HG03469 (cell line): Measurements from ENCODE around the gene GPR39.

ENCODE experiments used
- ATAC-seq: cut with Tn5 transposase; IDR thresholded peaks from one replicate; pipeline ENCODE4 v1.9.1; 2021; ENCODE audit warnings: mild to moderate bottlenecking, moderate library complexity, moderate number of reproducible peaks; ENCODE audit not compliant: unreplicated experiment

GPR39 gene

DNA sequence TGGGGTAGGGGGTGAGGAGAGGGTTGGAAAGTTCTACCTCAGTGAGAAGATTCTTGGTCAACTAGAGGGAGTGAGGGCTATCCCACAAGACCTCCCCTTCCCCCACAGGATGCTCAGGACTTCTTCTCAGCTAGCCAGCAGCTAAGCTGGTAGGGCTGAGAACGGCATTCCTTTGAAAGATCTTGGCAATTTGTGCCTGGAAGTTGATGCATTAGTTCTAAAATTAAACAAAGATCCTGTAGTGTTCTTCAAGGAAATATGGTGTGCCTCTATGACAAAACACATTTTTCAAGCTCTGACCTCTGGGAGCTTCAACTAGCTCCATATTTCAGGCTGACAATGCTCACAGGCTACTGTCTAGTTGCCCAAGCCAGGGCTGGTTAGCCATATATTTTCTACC lies 251.1 kb downstream of the GPR39 start:
- ATAC-seq, result no peak

DNA sequence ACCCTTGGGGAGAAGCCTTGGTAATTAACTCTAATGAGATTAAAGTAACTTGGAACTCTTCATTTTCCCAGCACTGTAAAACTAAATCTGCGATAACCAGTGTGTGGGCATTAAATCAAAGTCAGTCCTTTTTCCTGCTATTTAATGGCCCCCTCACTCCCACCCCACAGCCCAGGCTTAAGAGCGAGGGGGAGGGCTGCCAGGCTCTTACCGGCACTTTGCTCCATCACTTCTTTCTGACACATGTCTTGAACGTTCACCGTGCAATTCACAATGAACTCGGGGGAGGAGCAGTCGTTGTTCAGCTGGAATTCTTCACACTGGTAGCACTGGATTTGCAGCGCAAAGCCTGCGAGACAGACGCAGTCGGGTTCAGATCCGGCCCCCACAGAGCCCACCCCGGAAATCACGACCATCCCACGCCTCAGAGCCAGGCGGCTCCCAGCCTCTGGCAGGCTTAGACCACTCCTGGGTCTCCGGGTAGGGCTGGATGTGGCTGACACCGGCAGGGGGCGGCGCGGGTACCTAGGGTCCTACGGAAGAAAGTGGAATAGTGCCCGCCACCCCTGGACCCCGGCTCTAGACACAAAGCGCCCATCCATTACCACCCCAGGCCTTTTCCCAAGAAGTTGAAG lies 251.7 kb downstream of the GPR39 start:
- no peak for ATAC-seq

DNA sequence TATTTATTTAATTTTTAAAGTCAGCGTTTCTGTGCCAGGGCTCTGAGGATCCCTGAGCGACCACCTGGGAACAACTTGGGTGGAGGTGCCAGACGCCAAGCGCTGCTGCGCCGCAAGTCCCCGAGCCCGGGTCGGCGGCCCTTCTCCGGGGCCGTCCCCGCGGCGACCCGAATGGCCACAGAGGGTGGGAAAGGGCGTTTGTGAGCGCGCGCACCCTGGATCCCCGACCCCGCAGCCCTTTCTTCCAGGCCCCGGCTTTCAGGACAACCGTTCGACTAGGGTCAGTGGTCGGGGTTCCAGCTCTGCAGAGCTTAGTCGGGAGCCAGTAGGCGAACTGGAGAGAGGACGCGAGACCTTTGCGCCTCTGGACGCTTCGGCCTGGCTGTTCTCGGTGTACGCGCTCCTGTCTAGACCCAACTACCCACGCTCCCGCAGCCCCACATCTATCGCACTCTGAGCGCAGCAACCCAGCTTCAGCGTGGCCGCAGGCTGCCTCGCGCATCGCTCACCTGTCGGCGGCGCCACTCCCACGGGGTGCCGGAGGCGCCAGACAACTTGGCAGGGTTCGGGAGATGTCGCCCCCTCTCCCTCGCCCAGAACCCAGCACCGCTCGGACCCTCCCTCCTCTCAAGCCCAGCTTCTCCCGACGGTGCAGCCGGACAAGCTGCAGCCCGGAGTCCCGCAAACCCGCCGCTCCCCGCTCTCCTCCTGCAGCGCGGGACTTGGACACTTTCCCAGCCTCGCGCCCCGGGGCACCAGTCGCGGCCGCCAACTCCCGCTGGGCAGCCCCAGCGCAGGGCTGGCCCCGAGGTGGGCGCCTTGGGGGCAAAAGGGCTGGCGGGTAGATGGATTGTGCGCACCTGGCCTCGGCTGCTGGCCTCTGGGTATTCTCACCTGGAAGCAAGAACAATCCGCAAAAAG lies 252.6 kb downstream of the GPR39 start:
- ATAC-seq, result no peak

DNA sequence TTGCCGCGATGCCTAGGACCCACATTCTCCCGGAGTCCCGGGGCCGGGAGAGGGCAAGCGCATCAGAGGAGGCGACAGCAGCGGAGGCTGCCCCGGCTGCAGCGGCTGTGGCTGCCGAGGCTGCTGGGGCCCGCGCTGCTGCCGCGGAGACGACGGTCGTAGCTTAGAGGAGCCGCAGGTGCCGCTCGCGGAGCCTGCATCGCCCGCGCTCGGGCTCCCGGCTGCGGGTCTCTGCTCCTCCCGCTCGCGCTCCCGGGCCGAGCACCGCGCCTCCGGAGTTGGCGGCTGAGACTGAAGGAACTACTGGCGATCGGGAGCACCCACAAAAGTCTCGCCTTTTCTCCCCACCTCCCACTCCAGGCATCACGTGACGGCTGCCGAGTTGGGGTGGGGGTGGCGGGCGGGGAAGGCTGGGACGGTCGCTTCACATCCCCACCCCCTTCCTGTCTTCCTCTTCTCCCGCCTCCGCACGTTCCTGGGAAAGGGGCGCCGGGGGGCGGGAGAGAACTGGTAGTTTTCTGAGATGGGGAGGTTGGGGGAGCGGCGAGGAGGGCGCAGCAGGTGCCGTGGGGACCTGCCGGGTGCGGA lies 253.4 kb downstream of the GPR39 start, which contains the start of gene LYPD1:
LYPD1 (minus strand) TSS at position 298 of the 588 bp plus-strand sequence; CDS start at position 25, 273 bp downstream.
- no peak for ATAC-seq

DNA sequence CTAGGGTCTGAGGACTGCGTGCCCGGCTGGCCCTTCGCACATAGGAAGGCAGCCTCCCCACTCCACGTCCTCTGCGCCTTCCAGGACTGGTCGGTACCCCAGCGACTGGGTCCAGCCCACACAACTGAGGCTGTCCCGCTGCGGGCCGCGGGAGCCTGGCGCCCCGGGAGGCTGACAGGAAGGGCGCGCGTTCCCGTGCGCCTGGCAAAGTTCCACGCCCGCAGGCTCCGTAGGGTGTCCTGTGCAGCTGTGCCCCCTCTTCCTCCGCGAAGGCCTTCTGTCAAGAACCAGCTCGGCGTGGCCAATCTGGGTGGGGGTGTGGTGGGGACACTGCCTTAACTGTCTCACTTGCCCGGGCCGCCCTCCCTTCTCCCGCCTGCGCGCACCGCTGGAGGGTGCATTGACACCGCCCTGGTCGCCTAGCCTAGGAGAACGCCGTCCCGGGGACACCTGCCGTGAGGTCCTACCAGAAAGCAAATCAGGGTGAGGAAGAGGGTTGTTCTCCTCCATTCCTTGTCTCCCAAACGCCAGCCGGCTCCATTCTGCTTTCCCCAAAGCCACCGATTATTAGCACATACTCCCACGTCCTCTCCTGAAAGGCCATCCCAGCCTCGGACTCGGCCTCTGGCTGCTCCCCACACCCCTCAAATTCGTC lies 254.0 kb downstream of the GPR39 start:
- no peak for ATAC-seq

DNA sequence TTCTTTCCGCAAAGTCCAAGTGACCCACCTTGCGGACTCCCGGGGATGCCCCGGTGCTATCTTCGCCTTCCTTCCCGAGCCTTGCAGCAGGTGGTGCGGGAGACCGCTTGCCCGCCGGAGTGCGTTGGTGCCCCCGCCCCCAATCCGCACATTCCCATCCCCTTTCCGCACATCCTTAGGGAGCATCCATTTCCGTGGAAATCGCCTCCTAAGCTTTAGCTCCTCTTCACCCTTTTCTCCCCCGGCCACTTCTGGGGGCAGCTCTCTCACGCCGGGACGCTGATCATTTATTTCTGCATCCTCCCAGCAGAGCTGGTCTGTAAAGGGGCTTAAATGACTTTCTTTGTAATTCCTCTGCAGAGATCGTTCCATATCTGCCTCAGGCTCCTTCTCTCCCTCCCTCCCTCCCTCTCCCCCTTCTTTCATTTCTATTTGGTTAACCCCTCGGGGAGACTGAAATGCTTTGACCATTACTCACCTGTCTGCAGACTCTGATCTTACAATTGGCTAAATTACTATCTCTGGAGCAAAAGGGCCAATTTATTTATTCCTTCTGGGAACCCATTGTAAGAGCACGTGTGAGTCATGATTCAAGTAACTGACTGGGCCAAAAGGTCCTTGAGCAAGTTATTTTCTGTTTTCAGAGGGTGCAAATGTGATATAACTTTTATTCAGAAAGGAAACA lies 254.7 kb downstream of the GPR39 start:
- ATAC-seq, result no peak

DNA sequence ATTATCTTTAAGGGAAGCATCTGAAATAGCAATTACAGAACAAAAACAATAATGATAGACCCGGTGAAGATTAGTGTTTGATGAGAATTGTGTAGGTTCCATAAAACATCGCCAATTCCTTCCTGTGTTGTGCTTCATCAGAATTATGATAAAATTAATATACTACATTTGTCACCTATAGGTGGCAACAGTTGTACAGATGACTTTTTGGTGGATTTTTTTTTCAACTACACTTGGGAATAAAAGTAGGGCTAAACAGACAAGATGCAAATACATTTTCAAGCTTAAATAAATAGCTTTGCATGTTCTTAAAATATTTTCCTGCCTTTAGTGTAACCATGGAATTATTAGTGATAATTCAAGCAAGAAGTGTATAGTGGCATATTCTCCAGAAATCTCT lies 260.4 kb downstream of the GPR39 start:
- ATAC-seq, result no peak

DNA sequence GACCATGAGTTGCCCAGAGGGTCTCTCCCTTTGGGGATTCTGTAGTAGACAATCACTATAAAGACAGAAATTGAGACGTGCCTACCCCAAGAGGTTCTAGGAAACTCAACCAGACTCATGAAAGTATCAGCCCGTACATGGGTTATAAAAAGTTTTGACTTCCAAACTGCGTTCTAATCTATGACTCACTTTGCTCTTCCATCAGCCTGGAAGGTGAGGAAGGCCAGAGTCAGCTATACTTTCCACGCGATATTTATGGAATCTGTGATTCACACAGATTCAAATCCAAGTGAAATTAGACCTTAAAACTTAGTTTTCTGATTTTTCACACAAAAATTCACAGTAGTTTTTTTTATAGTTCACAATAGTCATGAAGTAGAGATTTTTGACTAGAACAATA lies 261.1 kb downstream of the GPR39 start:
- no peak for ATAC-seq

DNA sequence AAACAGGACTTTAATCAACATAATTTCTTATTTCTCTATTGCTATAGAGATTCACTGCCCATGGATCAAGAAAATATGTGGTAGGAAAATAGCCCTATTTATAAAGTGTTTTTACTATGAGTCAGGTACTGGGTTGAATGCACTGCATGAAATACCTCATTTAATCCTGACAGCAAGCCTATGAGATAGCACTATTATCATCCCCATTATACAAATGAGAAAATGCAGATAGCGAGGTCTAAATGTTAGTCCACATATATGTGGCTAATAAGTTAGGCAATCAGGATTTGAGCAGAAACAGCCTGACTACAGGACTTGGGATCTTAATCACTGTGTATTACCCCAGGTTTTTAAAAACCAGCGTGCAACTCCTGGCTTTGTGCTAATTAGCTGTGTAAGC lies 261.9 kb downstream of the GPR39 start:
- ATAC-seq, result no peak

DNA sequence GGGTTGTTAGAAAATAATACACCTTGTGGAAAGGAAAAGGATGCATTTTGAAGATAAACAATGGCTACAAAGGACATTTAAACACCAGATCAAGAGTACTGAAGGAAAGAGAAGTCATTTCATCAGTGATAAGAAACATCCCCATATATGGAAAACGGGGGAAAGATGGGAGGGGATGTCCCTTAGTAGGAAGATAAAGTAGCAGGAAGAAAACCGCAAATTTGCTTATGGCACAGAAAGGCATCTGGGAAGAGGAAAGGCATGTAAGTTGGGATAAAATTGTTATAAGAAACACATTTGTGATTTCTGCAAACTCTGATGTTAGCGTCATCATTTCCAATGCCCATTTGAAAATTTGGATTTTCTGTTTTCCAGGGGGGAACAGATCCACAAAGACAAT lies 263.9 kb downstream of the GPR39 start:
- no peak for ATAC-seq

DNA sequence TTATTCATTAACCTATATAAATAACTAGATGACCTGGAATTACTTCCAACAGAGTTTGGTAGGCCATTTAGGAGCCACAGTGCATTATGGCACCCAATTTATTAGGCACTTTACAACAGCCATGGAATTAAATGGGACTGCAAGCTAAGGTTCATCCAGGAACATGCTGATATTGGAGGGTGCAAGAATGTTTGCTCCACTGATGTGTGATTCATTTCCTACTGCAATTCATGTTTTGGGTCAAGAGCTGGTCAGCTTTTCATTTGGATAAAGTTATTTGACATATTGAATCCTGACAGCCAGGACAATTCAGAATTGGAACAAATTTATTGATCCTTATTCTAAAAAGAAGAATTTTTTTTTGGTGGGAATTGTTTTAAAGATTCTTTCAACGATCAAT lies 265.2 kb downstream of the GPR39 start:
- no peak for ATAC-seq

DNA sequence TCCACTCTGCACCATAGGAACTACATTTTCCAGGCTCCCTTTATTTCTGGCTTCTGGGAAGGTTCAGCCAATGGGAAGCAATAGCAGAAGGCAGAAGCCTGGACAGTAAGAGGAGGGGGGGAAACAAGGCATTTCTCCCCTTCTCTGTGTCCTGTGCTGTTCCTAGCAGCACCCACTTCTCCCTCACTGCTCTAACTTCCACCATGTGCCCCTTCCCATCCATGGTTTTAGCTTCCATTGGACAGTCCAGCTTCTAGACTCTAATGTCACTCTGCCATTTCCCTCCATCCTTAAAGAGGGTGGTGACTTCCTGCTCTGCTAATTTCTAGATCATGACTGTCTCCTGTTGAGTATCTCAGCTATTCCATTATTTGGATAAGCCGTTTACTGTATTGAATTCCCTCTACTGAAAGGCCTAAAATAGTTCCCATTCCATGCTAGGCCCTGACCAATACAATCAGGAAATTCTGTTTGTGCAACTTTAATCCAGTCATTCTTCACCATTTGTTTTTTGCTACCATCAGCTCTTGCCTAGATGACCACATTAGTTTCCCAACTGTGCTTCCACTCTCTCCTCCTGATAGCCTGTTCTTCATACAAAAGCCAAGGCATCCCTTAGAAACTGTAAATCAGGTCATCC lies 274.2 kb downstream of the GPR39 start:
- ATAC-seq, result no peak

DNA sequence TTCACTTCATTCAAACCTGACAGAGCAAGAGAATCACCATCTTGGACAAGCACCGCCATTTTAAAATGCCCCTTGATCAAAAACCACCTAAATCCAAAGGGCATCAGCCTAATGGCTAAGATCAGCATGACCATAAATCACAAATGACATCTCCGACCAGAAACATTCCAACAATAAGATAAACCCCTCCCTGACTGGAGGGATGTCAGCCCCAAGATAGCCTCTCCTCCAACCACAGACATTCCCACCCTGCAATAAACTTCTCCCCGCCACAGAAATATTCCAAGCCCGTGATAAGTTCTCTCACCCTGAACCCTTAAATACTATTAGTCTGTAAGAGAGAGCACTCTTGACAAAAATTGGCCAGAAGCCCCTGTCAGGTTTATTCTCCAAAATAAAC lies 275.0 kb downstream of the GPR39 start:
- no peak for ATAC-seq

DNA sequence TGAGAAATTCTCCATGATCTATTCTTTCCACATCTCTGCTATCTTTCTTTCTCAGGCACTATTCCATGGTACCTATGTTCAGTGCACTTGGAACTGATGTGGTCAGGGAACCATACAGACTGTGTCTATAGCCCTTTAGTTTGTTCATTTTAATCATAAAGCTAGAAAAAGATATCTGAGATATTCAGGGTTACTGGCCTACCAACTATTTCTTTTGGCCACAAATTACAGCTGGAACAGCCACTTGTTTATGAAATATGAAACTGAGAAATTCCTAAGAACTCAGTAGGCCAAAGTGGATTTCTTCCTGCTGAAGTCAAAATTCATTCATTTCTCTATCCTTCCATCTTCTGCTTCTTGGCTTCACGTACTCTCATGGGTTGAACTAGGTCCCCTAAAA lies 276.2 kb downstream of the GPR39 start:
- ATAC-seq, result no peak
